ENCODE results near the gene DOCK1.

DOCK1 gene

DNA sequence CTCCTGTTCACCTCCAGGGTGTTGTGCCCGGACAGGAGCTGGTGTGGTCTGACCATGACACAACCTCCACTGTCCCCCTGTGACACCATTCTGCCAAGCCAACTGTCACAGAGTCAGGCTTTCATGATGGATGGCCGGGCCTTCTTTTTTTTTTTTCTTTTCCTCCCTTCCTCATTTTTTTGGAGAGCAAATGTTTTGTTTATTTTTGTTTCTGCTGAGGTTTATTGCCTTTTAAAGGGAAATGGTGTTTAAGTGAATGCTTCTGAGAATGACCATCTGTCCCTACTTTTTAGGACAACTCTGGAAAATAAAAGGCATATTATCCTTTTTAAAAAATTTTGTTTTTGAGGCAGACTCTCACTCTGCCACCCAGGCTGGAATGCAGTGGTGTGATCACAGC lies 528.8 kb downstream of the DOCK1 start:
- DNase-seq (ENCODE audit: extremely low read depth in 1 of 2, low read depth in 1 of 2) = no peak

DNA sequence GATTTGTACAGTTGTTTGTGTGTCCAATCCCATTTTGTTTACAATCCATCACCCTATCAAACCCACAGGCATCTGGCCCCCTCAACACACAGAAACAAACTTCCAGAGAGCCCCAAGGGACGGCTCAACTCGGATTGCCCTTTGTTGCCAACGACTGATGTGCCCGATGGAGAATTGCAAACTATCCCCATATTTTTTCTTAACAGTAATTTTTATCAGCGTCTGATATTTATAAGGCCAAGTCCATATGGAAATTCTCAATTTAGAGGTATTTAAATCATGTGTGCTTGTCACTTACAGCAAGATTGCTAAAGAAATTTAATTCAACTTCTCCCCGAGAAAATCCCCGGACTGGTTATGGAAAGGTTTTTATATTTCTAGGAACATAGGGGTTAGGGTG lies 530.0 kb downstream of the DOCK1 start:
- DNase-seq (ENCODE audit: extremely low read depth in 1 of 2, low read depth in 1 of 2) = no peak

DNA sequence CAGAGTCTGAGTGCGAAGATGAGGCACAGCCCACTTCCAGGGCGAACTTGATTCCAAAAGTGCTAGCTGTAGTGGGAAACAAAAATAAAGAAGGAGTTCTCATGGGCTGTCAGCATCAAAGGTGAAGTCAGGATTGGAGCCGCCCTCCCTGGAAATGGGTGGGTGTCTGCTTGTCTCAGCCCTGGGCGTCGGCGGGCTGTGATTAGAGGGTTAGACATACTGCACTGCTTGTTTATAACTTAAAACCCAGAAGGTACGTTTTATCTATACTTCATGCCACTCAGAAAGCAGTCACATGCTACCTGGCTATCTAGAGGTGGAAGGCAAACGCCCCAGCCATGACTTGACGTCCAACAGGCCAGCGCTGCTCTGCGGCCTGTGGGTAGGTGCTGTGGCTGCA lies 535.1 kb downstream of the DOCK1 start:
- no peak for DNase-seq (ENCODE audit: extremely low read depth in 1 of 2, low read depth in 1 of 2)

DNA sequence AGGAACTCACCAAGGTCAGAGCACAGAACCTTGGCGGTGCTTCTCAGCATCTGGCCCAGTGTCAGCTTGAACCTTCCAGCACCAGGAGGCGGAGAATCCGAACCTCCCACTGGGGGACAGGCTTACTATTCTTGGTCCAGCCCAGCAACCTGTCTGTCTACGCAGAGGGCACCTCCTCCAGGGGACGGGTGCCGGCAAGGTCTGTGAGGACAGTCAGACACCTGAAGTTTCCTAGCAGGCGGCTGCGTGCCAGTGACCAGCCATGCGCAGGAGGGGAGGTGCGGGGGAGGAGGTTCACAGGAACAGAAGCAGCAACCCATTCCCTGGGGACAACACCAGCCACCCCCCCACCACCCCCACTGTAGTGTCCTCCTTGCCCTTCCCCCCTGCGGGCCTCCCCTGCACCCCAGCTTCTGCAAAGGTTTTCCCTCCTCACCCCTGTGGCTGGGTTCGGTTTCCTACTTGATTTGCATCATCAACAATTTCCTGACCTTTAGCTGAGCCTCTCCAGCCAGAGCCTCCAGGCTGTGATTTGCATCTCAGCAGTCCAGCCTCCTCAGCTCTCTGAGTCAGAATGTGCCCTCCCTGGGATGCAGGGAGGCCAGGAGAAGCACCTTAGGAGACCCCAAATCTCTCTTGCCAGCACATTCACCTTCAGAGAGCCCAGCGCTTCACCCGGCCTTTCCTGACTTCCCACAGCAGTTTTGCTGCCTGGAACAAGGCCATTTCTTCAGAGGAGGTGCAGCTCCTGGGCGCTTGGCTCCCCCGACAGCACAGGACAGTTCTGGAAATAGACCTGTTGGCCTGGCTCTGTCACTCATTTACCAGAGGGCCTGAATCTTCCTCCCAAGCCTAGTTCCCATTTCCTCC lies 536.4 kb downstream of the DOCK1 start:
- DNase-seq (ENCODE audit: extremely low read depth in 1 of 2, low read depth in 1 of 2) = no peak

DNA sequence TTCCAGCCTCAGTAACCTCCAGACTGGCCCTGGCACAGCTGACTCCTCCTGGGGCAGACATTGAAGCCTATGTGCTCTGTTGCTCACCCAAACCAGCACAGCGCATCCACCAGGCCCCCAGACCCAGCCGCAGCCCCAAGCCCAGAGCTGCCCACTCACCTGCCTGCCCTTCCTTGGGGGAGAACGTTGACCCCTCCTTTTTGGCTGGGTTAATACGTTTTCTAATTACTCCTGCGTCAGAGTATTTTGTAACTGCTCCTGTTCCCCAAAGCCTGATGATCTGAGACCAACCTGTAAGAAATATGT lies 536.9 kb downstream of the DOCK1 start:
- no peak for DNase-seq (ENCODE audit: extremely low read depth in 1 of 2, low read depth in 1 of 2)

DNA sequence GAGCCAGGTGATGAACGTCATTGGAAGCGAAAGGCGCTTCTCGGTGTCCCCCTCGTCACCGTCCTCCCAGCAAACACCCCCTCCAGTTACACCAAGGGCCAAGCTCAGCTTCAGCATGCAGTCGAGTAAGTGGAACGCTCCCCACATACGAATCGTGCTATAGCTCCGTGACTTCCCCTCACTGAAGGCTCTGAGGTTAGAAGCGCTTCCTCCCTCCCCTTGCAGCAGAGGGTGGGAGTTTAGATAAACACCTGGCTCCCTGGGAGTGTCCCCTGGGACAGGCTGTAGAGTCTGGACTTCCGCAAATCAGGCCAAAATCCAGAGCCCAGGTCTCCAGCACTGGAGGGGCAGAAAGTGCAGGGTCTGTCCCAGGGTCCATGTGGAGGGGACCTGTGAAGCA lies 538.9 kb downstream of the DOCK1 start:
- DNase-seq (ENCODE audit: extremely low read depth in 1 of 2, low read depth in 1 of 2) = no peak

DNA sequence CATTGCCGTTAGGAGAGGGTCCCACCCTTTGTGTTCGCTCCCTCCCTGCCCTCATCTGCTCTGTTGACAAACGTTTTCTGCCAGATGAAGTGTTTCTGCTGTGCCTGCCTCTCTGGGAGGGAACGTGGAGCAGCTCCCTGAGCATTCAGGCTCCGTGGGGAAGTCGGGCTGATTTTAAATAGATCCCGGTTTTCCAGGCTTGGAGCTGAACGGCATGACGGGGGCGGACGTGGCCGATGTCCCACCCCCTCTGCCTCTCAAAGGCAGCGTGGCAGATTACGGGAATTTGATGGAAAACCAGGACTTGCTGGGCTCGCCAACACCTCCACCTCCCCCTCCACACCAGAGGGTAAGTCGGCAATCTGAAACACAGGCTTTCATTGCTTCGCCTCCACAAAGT lies 542.0 kb downstream of the DOCK1 start:
- DNase-seq (ENCODE audit: extremely low read depth in 1 of 2, low read depth in 1 of 2) = no peak

DNA sequence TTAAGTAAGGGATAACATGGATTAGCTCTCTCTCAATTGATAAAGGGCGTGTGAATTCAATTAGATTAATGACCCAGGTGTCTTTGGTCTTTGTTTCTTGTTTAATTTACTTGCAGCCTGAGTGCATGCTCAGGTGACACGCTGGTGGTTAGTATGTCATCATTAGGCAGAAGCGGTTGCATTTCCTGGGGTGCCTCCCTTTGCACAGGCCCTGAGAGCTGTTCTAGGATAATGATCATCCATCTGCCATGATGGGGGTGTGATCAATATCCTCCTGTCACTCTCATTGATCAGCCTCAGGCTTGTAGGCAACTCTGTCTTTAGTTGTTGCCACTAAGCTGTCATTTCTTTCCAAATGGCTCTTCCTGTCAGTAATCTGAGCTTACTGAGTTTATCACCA lies 544.3 kb downstream of the DOCK1 start:
- no peak for DNase-seq (ENCODE audit: extremely low read depth in 1 of 2, low read depth in 1 of 2)

DNA sequence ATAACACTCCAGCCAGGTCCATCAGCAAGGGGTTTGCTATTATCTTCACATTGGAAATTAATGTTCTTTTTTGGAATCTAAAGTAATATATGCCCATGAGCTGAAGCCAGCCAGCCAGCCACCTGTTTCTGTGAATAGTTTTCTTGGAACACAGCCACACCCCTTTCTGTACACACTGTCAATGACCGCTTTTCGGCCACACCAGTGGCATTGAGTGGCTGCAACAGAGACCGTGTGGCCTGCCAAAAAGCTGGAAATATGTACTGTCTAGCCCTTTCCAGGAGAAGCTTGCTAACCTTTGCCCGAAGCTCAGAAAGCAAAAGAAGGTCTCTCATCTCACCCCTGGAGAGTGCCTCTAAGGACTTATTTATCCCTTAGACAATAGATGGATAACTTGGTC lies 545.4 kb downstream of the DOCK1 start:
- DNase-seq (ENCODE audit: extremely low read depth in 1 of 2, low read depth in 1 of 2) = no peak

DNA sequence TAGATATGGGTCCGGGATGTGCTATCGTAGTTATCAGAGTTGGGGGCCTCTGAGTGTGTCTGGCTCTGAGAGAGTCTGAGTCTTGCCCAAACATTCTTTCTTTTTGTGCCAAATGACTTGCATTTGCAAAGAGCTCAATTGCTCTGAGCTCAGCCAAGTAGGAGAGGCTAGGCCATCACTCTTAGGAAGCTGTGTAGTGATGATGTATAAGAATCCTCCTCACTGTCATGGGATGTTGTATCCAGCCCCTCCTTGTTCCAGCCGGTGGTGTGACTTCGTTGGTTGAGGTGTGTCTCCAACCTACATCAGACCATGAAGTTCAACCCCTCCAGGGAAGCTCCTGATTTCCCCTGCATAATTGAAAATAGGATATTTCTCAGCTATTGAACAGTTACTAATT lies 546.4 kb downstream of the DOCK1 start:
- DNase-seq (ENCODE audit: extremely low read depth in 1 of 2, low read depth in 1 of 2) = no peak

DNA sequence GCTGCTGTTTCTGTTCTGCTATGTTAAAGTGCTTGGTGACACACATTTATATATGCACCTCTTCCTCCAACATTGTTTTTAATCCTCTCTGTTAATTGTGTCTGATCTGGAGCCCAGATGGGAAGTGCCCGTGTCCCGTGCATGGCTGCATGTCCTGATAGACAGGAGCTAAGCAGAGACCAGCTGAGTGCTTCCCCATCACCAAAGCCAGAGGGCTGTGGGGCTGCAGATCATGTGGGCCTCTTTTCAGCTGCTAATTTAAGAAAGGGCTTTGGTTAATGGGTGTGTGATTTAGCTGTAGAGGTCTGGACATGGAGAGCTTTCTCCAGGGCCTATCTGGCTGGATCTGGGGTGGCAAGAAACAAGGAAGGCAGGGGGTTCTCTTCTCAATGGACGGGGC lies 547.3 kb downstream of the DOCK1 start:
- no peak for DNase-seq (ENCODE audit: extremely low read depth in 1 of 2, low read depth in 1 of 2)

DNA sequence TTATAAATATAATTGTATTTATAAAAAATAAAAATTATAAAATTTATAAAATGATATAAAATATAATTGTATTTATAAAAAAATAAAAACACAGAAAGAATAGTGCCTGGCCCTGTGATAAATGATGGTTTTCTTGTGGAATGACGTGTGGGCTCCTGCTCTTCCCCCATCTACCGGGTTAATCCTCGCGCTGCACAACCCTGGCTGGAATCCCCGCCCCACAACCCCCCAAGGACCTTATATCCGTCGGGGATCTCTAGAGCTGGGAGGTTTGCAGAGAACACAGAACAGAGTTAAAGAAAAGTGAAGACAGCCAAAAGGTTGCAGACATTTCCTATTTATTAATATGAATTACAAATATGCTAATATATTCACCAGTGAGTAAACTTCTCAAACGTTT lies 548.5 kb downstream of the DOCK1 start:
- no peak for DNase-seq (ENCODE audit: extremely low read depth in 1 of 2, low read depth in 1 of 2)

DNA sequence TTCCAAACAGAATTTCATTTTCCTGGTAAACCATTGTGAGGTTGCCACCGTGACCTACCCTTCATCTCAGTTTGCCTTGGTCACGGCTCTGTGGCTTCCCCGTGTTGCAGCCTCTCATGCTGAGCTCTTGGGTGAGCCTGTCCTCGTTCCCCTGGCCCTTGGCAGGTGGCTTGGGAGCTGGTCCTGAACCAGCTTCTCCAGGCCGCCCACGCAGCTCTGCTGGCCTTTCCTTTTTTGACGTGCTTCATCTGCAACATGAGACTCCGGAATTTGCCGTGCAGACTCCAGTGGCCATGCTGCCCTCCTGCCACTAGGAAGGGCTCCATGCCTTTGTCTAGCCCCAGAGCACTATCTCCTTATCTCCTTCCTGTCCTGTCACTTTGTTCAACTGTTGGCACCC lies 550.9 kb downstream of the DOCK1 start:
- no peak for DNase-seq (ENCODE audit: extremely low read depth in 1 of 2, low read depth in 1 of 2)

DNA sequence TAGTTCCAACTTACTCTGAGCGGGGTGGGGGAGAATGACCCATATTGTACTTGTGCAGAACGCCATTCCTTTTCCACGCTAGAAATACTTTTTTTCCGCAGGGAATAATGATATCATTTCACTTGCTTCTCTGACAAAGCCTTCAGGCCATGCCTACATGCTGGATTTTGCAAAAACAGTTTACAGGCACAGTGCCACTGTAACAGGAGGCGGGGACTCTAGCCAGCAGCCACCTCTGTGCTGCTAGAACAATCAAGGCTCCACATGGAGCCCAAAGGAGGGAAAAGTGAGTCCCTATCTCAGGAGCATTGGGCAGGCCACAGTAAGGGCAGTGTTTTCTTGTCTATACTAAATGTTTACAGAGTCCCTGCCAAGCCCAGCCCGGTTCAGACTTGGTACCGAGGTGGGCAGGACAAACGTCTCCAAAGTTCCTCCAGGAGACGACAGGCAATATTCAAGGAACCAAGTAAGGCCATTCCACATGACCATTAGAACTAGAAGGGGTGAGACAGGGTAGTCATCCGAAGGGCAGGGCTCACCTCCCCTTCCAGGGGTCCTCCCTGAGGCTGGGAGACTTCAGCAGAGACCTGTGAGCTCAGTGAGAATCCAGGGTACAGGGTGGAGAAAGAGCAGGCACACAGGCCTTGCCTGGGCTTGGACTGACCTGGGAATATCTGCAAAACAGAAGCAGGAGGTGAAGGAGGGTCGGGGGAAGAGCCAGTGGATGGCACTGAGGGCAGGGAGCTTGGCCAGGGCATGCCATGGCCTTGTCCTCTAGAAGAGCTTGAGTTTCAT lies 553.0 kb downstream of the DOCK1 start:
- DNase-seq (ENCODE audit: extremely low read depth in 1 of 2, low read depth in 1 of 2) = no peak

DNA sequence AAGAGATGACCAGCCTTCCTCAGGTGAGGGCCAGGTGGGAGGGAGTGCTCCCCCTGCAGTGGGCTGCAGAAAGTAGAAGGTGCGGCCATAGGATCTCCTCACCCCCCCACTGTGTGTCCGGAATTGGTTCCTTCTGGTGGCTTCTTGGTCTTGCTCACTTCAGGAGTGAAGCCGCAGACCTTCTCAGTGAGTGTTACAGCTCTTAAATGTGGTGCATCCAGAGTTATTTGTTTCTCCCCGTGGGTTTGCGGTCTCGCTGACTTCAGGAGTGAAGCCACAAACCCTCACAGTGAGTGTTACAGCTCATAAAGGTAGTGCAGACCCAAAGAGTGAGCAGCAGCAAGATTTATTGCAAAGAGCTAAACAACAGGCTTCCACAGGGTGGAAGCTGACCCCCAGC lies 553.6 kb downstream of the DOCK1 start:
- no peak for DNase-seq (ENCODE audit: extremely low read depth in 1 of 2, low read depth in 1 of 2)

DNA sequence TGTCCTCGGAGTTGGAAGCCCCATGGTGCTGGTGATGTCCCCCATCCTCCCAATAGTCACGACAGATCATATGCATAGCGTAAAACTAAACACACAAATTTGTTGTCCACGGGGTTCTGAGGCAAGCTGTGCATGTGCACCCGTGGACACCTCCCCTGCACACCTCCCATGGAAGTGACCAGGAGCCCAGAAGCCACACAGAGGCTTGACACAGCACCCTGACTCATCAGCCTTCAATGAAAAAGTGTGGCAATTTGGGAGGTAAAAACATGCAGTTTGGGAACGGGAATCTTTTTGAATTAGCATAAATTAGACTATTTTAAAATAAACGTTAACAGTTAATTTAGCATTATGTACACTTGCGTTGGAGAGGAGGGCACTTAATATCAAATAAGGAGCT lies 554.7 kb downstream of the DOCK1 start:
- DNase-seq (ENCODE audit: extremely low read depth in 1 of 2, low read depth in 1 of 2) = no peak

DNA sequence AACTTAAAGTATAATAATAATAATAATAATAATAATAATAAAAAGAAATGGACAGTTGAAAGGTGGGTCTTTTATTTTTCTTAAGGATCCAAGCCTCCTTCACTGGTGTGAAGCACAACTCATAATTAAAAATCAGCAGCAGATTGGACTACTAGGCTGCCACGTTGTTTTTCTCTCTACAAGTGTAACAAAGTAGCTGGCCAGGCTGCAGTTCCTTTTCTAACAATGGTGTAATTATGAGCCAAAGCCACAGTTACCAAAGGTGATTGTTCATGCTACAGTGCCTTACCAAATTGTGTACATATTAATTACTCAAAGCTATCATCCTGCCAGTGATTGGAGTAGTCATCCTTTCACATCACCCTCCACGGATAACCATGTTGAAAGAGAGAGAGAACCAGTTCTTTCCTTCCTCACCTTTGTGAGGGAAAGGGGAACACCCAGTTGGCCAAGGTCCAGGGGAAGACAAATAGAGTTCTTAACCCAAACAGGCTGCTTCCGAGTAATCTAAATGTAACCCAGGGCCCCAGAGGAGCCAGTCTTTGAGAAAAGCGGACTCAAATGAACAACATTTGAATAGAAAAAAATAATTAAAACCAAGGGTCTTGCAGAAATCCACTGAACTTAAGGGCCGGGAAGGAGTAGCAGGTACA lies 557.5 kb downstream of the DOCK1 start:
- DNase-seq (ENCODE audit: extremely low read depth in 1 of 2, low read depth in 1 of 2) = no peak

DNA sequence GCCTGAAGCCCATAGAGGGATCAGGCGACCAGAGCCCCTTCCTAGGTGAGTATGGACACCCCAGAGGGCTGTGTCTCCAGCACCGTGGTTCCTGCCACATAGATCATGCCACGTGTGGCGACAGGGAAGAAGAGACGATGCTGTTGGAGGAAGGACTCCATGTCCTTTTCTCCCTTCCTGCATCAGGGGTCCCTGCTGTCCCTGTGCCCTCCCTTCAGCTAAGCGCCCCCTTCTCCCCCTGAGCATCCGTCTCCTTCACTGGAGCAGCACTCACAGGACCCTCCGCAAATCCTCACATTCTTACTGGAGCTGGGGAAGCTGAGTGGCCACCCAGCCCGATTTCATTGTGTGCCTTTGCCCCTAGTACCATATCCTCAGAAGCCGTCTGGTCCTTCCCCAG lies 558.3 kb downstream of the DOCK1 start:
- DNase-seq (ENCODE audit: extremely low read depth in 1 of 2, low read depth in 1 of 2) = no peak

DNA sequence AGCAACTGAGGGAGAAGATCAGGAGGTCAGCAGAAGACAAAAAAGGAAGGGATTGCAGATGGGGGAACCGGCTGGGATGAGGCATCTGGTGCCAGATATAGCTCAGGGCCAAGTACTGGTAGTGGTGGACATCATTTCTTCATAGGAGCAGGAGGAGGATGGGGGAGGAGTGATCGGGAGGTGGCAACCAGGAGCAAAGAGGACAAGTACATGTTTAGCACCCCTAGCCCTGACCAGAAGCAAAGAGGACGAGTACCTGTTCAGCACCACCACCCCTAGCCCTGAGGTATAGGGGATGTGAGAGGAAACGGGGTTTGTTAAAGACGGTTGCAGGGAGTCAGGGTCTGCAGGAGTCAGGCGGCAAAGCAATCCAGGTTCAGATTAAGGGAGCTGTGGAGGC lies 559.3 kb downstream of the DOCK1 start:
- DNase-seq (ENCODE audit: extremely low read depth in 1 of 2, low read depth in 1 of 2) = no peak

DNA sequence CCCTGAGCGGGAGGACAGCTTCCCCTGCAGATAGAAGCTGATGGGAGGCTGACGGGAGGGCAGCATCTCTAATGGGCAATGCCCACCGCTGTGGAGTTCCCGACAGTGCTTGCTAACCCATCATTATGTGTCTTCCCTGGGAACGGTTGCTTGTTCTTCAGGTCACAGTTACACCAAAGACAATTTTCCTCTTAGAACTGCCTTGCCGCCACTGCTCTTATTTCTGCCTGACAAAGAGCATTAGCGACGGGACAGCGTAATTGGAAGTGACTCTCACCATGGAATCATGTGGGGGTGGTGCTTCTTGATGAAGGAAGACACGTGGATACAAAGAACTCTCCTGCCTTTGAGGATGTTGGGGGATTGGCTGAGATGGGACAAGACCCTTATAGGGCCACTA lies 562.6 kb downstream of the DOCK1 start:
- DNase-seq (ENCODE audit: extremely low read depth in 1 of 2, low read depth in 1 of 2) = no peak

DNA sequence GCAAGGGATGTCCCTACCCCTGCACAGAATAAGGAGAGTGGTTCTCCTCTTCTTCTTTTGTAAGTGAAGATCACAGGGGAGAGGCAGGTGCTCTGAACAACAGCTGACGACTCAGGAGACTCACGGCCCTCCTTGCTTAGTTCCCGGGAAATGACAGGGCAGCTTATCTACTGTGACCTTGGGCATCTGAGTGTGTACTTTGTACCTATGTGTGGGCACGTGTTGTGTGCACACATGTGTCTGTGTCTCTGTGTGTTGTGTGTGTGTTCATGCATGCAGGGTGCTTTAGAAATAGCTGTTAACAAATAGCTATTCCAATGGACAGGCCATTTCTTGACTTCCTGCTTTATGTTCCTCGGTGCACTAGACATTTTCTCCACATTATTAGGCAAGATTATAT lies 563.4 kb downstream of the DOCK1 start:
- DNase-seq (ENCODE audit: extremely low read depth in 1 of 2, low read depth in 1 of 2) = no peak

DNA sequence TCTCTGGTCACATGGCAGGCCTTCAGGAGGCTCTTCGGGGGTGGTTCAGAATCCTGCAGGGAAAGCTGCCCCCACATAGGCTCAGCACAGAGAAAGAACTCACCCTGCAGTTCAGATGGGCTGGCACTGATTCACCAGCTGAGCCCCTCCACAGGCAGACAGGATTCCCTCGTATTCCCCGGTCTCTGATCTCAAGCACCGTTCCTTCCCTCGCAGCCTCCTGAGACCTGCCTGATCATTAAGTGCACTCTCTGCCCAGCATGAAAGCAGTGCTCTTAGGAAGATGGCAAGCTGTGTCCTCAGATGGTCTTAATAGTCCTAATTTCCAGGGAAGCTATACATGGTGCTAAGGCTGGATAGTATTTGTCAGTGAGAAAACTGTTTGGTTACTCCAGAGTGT lies 565.7 kb downstream of the DOCK1 start:
- DNase-seq (ENCODE audit: extremely low read depth in 1 of 2, low read depth in 1 of 2) = no peak
